GM12878 (cell line): ENCODE results near the gene TSFM. TPM values are rescaled to one million over a fixed set of nuclear protein-coding genes. Genes with fewer than 3 reads are reported as not detected.

Experiments
- ATF7 ChIP-seq: fragments of 450-650 bp; IDR thresholded peaks from 2 replicates; pipeline ENCODE4 v1.6.1; 2016; ENCODE audit warnings: low read depth, mild to moderate bottlenecking
- EZH2 ChIP-seq: IDR thresholded peaks from 2 replicates; pipeline ENCODE4 v1.6.1; 2012; ENCODE audit warnings: low read depth, mild to moderate bottlenecking, control low read depth, inconsistent platforms, low read length, borderline replicate concordance; ENCODE audit not compliant: control insufficient read depth
- HDAC6 ChIP-seq: fragments of 200-600 bp; sonication (generic); IDR thresholded peaks from one replicate; pipeline ENCODE4 v1.8.0; 2017; ENCODE audit warnings: antibody characterized with exemption; ENCODE audit not compliant: unreplicated experiment
- JUND ChIP-seq: IDR thresholded peaks from 2 replicates; pipeline ENCODE4 v1.6.1; 2012; ENCODE audit warnings: low read depth, mild to moderate bottlenecking, low read length, improper control_type of control experiment, moderate library complexity
- MEF2B ChIP-seq: fragments of 450-650 bp; IDR thresholded peaks from 2 replicates; pipeline ENCODE4 v1.6.1; 2018; ENCODE audit warnings: mild to moderate bottlenecking, moderate library complexity; ENCODE audit not compliant: partially characterized antibody, poor library complexity, severe bottlenecking
- MTA3 ChIP-seq: IDR thresholded peaks from 2 replicates; pipeline ENCODE4 v1.6.1; 2012; ENCODE audit warnings: low read length, inconsistent platforms, borderline replicate concordance
- PML ChIP-seq: IDR thresholded peaks from 2 replicates; pipeline ENCODE4 v1.6.1; 2012; ENCODE audit warnings: low read length, inconsistent platforms
- RELB ChIP-seq: fragments of 450-650 bp; IDR thresholded peaks from 2 replicates; pipeline ENCODE4 v1.6.1; 2017; ENCODE audit warnings: low read depth, mild to moderate bottlenecking, moderate library complexity
- SMARCA5 ChIP-seq: fragments of 450-650 bp; IDR thresholded peaks from 2 replicates; pipeline ENCODE4 v1.6.1; 2017; ENCODE audit warnings: mild to moderate bottlenecking
- SPI1 ChIP-seq: IDR thresholded peaks from 2 replicates; pipeline ENCODE4 v1.6.1; 2011; ENCODE audit warnings: low read depth, mild to moderate bottlenecking, low read length, moderate library complexity, borderline replicate concordance; ENCODE audit not compliant: insufficient read depth
- SREBF1 ChIP-seq: IDR thresholded peaks from 2 replicates; pipeline ENCODE4 v1.6.1; 2012; ENCODE audit warnings: mild to moderate bottlenecking, low read length
- STAT1 ChIP-seq: fragments of 450-650 bp; conservative IDR thresholded peaks from 2 replicates; pipeline ENCODE4 v1.6.1; 2014; ENCODE audit warnings: antibody characterized with exemption, mild to moderate bottlenecking
- STAT3 ChIP-seq: IDR thresholded peaks from 2 replicates; pipeline ENCODE4 v1.6.1; 2011; ENCODE audit warnings: low read depth, low read length, improper control_type of control experiment
- ZNF592 ChIP-seq: fragments of 450-650 bp; IDR thresholded peaks from 2 replicates; pipeline ENCODE4 v1.6.1; 2017; ENCODE audit warnings: mild to moderate bottlenecking, moderate library complexity
- ZZZ3 ChIP-seq: IDR thresholded peaks from 2 replicates; pipeline ENCODE4 v1.6.1; 2011; ENCODE audit warnings: low read depth; ENCODE audit not compliant: control insufficient read depth, insufficient read length
- polyA plus RNA-seq, 11 experiments: library from polyadenylated mRNA; depleted of rRNA in 4 of 11; unstranded in 6 of 11; stranded (reverse) in 5 of 11; fragments of >200 nt; fragmentation: Nextera tagmentation in 4 of 11; fragmentation: Illumina TruSeq in 1 of 11; extraction: Ambion mirVana in 4 of 11; extraction: Trizol in 1 of 11; gene quantifications; 1 replicate in 1 of 11; 2 replicates in 10 of 11; pipeline versions ENCODE4 v1.2.1 to v1.2.3, GENCODE V29; 2011 to 2016; ENCODE audit warnings: inconsistent platforms in 2 of 11, missing spikeins in 2 of 11, low read depth in 1 of 11
- total RNA-seq, 4 experiments: library from RNA; depleted of rRNA in 3 of 4; stranded (reverse); fragments of >200 nt in 3 of 4; fragmentation: Illumina TruSeq in 1 of 4; extraction: Trizol in 1 of 4; gene quantifications; 2 replicates each; pipeline versions ENCODE4 v1.2.1 to v1.2.3, GENCODE V29; 2013 to 2021
- TF ChIP-seq, protein P1 (sequence below): IDR thresholded peaks from 2 replicates; pipeline ENCODE4 v1.6.1; 2011; ENCODE audit warnings: mild to moderate bottlenecking, low read depth, low read length, moderate library complexity; ENCODE audit not compliant: insufficient replicate concordance
- TF ChIP-seq, protein P2 (sequence below): IDR thresholded peaks from 2 replicates; pipeline ENCODE4 v1.6.1; 2012; ENCODE audit warnings: mild to moderate bottlenecking, low read depth, low read length

The TSFM gene
- total and polyA plus RNA-seq, 10 of the 15 experiments (the other 5 are each of a cell fraction or from before 2014, with no cell fraction given) = 36.7 to 132 (median 45.6) TPM

GRCh38 chr12:57771873-57772428 lies 10.6 kb upstream of the TSFM start, which contains the start of gene METTL1 (continued):
- TF ChIP-seq ZNF592 = no peak
- no peak; the same call in 1 of the 2 replicates for TF ChIP-seq MTA3
- TF ChIP-seq SPI1 = no peak
- TF ChIP-seq SMARCA5 = peak; percentile 86
- no peak for TF ChIP-seq JUND
- TF ChIP-seq ATF7 = peak; percentile 99
- TF ChIP-seq STAT1 = 0 out of 2 replicates have a peak, but pooled peaks have one; percentile 34
- TF ChIP-seq RELB = peak; percentile 100
- peak; percentile 91; the same call in 1 of the 2 replicates for TF ChIP-seq PML
- TF ChIP-seq, protein P1, sequence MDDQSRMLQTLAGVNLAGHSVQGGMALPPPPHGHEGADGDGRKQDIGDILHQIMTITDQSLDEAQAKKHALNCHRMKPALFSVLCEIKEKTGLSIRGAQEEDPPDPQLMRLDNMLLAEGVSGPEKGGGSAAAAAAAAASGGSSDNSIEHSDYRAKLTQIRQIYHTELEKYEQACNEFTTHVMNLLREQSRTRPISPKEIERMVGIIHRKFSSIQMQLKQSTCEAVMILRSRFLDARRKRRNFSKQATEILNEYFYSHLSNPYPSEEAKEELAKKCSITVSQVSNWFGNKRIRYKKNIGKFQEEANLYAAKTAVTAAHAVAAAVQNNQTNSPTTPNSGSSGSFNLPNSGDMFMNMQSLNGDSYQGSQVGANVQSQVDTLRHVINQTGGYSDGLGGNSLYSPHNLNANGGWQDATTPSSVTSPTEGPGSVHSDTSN = no peak
- TF ChIP-seq SREBF1 = no peak
- no peak for TF ChIP-seq ZZZ3
- TF ChIP-seq STAT3 = no peak
- TF ChIP-seq EZH2 = no peak
- TF ChIP-seq MEF2B = peak; percentile 26
- TF ChIP-seq, protein P2, sequence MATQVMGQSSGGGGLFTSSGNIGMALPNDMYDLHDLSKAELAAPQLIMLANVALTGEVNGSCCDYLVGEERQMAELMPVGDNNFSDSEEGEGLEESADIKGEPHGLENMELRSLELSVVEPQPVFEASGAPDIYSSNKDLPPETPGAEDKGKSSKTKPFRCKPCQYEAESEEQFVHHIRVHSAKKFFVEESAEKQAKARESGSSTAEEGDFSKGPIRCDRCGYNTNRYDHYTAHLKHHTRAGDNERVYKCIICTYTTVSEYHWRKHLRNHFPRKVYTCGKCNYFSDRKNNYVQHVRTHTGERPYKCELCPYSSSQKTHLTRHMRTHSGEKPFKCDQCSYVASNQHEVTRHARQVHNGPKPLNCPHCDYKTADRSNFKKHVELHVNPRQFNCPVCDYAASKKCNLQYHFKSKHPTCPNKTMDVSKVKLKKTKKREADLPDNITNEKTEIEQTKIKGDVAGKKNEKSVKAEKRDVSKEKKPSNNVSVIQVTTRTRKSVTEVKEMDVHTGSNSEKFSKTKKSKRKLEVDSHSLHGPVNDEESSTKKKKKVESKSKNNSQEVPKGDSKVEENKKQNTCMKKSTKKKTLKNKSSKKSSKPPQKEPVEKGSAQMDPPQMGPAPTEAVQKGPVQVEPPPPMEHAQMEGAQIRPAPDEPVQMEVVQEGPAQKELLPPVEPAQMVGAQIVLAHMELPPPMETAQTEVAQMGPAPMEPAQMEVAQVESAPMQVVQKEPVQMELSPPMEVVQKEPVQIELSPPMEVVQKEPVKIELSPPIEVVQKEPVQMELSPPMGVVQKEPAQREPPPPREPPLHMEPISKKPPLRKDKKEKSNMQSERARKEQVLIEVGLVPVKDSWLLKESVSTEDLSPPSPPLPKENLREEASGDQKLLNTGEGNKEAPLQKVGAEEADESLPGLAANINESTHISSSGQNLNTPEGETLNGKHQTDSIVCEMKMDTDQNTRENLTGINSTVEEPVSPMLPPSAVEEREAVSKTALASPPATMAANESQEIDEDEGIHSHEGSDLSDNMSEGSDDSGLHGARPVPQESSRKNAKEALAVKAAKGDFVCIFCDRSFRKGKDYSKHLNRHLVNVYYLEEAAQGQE = no peak
- peak; percentile 45 for TF ChIP-seq HDAC6
